CD1c-positive myeloid dendritic cell (primary cell): ENCODE measurements around the gene SLC25A31.

Source experiments
- DNase-seq: peaks from one replicate; pipeline ENCODE4 v3.0.0-alpha.2; 2016; ENCODE audit errors: extremely low spot score

The SLC25A31 gene

GRCh38 chr4:127777487-127777886, 47.3 kb downstream of the SLC25A31 start:
- DNase-seq = no peak

GRCh38 chr4:127778102-127778501, 47.9 kb downstream of the SLC25A31 start:
- no peak for DNase-seq

- DNase-seq = no peak
Observed at GRCh38 chr4:127780598-127780997, 50.4 kb downstream of the SLC25A31 start.

- peak; percentile 8 for DNase-seq
Observed at GRCh38 chr4:127781300-127782024, 51.3 kb downstream of the SLC25A31 start.

- peak; percentile 77 for DNase-seq
Observed at GRCh38 chr4:127782025-127782274, 51.8 kb downstream of the SLC25A31 start.

GRCh38 chr4:127782275-127783025, 52.2 kb downstream of the SLC25A31 start, which contains the start of gene HSPA4L:
TSS of gene HSPA4L (plus strand) at chr4:127782322. CDS start at chr4:127782551, 229 bp downstream.
- DNase-seq = peak; percentile 62

GRCh38 chr4:127783026-127783769, 53.0 kb downstream of the SLC25A31 start:
- no peak for DNase-seq

GRCh38 chr4:127783955-127784770, 54.0 kb downstream of the SLC25A31 start:
- DNase-seq = no peak

GRCh38 chr4:127788517-127788916, 58.3 kb downstream of the SLC25A31 start:
- no peak for DNase-seq

- DNase-seq = no peak
Observed at GRCh38 chr4:127791391-127791790, 61.2 kb downstream of the SLC25A31 start.

- no peak for DNase-seq
Observed at GRCh38 chr4:127793528-127793927, 63.3 kb downstream of the SLC25A31 start.

- no peak for DNase-seq
Observed at GRCh38 chr4:127799711-127800110, 69.5 kb downstream of the SLC25A31 start.

GRCh38 chr4:127809173-127809800, 79.1 kb downstream of the SLC25A31 start:
- DNase-seq = no peak

GRCh38 chr4:127810551-127810950, 80.4 kb downstream of the SLC25A31 start:
- DNase-seq = no peak

- DNase-seq = no peak
Observed at GRCh38 chr4:127822430-127822829, 92.2 kb downstream of the SLC25A31 start.
